Right lobe of liver (tissue), 4 donors: ENCODE data around the gene PDCD10.

Experiments
- POLR2A ChIP-seq: fragments of 450-650 bp; IDR thresholded peaks from one replicate; pipeline ENCODE4 v1.6.1; 2017; ENCODE audit warnings: antibody characterized with exemption, mild to moderate bottlenecking
- TF ChIP-seq, protein P1 (sequence below), 4 donors: fragments of 200-600 bp in 3 of 4; fragments of 450-650 bp in 1 of 4; IDR thresholded peaks; one replicate each; pipeline versions ENCODE4 v1.5.1 to v1.8.0; 2016 to 2022; ENCODE audit warnings: antibody characterized with exemption in 4 of 4, mild to moderate bottlenecking in 2 of 4
- donor health status: DM: no; HTN: no; CAD: no.
- donor health status: DM: no; HTN: no; CAD: no.
- donor health status: DM: no; HTN: yes; CAD: no.

DNA sequence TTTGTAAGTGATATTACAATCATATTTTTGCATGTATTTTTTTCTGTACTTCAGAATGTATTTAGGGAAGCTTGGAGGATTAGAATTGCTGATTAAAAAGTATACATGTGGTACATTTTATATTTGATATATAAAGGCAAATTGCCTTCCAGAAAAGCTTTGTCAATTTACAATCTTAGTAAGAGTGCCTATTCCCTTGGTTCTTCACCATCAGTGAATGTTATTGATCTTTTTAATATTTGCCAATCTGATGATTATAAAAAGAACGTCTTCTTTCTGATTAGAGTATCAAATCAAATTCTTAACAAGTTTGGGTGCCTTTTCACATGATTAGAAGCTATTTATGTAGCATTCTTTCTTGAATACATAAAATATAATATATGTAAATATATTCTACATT is 90.1 kb downstream of the PDCD10 start:
- TF ChIP-seq, protein P1, sequence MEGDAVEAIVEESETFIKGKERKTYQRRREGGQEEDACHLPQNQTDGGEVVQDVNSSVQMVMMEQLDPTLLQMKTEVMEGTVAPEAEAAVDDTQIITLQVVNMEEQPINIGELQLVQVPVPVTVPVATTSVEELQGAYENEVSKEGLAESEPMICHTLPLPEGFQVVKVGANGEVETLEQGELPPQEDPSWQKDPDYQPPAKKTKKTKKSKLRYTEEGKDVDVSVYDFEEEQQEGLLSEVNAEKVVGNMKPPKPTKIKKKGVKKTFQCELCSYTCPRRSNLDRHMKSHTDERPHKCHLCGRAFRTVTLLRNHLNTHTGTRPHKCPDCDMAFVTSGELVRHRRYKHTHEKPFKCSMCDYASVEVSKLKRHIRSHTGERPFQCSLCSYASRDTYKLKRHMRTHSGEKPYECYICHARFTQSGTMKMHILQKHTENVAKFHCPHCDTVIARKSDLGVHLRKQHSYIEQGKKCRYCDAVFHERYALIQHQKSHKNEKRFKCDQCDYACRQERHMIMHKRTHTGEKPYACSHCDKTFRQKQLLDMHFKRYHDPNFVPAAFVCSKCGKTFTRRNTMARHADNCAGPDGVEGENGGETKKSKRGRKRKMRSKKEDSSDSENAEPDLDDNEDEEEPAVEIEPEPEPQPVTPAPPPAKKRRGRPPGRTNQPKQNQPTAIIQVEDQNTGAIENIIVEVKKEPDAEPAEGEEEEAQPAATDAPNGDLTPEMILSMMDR (IDR thresholded peaks at IDR 0.05), result no peak
- no peak for TF ChIP-seq POLR2A
